Esophagus squamous epithelium (tissue), 4 donors: ENCODE measurements around the gene ITGA5.

Experiments
- POLR2A ChIP-seq, 4 donors: fragments of 450-650 bp; IDR thresholded peaks; one replicate each; pipeline ENCODE4 v1.6.1; 2017; ENCODE audit warnings: antibody characterized with exemption in 4 of 4, mild to moderate bottlenecking in 4 of 4, moderate library complexity in 3 of 4
- TF ChIP-seq, protein P1 (sequence below), 6 experiments: fragments of 450-650 bp in 4 of 6; fragments of 200-600 bp in 2 of 6; sonication (generic) in 2 of 6; IDR thresholded peaks; one replicate each; pipeline ENCODE4 v1.5.1; 2016 to 2019; ENCODE audit warnings: antibody characterized with exemption in 6 of 6, mild to moderate bottlenecking in 4 of 6, moderate library complexity in 4 of 6

DNA sequence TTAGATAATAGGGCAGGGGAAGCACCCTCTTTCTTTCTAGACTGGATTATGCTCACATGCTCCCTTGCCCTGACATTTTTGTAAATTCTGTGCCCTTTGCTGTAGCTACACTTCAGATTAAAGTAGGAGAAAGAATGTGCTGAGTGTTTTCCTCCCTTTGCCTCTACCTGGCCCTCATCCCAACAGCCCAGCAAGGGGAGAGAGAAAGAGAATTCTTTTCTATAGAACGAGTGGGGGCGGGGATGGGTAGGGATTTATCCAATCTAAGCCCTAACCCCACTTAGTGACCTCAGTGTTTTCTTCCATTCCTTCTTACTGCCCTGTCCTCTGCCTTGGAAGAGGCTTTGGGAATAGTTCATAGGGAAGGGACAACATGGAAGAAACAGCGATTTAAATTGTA, 68.3 kb downstream of the ITGA5 start:
- TF ChIP-seq, protein P1, sequence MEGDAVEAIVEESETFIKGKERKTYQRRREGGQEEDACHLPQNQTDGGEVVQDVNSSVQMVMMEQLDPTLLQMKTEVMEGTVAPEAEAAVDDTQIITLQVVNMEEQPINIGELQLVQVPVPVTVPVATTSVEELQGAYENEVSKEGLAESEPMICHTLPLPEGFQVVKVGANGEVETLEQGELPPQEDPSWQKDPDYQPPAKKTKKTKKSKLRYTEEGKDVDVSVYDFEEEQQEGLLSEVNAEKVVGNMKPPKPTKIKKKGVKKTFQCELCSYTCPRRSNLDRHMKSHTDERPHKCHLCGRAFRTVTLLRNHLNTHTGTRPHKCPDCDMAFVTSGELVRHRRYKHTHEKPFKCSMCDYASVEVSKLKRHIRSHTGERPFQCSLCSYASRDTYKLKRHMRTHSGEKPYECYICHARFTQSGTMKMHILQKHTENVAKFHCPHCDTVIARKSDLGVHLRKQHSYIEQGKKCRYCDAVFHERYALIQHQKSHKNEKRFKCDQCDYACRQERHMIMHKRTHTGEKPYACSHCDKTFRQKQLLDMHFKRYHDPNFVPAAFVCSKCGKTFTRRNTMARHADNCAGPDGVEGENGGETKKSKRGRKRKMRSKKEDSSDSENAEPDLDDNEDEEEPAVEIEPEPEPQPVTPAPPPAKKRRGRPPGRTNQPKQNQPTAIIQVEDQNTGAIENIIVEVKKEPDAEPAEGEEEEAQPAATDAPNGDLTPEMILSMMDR (IDR thresholded peaks at IDR 0.05): no peak
- no peak for TF ChIP-seq POLR2A (IDR thresholded peaks at IDR 0.05)
